HG02981 (cell line): ENCODE results near the gene TPP1.

Experiments
- ATAC-seq: cut with Tn5 transposase; IDR thresholded peaks from one replicate; pipeline ENCODE4 v1.9.1; 2021; ENCODE audit warnings: mild to moderate bottlenecking, moderate library complexity; ENCODE audit not compliant: unreplicated experiment

TPP1 gene

DNA sequence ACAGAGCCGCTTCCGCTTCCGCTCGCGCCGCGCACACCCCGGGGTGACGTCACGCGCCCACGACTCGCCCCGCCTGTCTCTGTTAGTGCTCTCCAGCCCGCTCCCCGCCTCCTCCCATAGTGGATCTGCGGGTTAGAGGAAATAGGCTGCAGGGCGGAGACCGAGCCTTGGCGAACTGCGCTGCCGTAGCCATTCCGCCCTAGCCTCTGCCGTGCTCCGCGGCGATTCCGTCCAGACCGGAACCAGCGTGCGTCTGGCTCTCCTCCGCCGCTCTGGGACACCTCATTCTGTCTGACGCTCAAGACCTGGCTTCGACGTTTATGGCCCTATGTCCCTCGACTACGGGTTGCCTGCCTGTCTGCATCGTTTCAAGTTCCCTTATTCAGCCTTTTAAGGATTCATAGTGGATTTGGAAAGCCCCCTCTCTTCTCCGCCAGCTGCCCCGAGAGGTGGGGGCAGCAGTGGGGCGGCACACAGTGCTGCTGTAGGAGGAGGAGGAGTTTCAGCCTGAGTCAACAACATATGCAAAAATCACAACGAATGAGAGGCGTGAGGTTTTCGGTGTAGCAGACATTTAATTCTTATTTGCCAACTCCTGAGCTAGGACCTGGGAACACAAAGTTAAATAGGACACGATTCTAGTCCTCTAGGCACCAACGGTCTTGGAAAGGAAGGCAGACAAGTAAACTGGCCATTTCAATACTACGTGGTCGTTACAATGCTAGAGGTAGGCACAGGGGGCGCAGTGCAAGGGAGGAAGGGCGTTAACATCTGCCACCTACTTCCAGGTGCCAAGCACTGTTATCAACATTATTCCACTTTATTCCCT lies 6.8 kb downstream of the TPP1 start, which contains the start of gene TAF10:
TSS of gene TAF10 (minus strand) at position 4 of the 829 bp plus-strand sequence. CDS start 27 bp downstream, outside the sequence.
- peak; percentile 86 for ATAC-seq

GRCh38 chr11:6611963-6612212 lies 7.3 kb downstream of the TPP1 start:
- ATAC-seq = peak; percentile 21

- no peak for ATAC-seq
Measured at GRCh38 chr11:6611092-6611962, 7.9 kb downstream of the TPP1 start.

DNA sequence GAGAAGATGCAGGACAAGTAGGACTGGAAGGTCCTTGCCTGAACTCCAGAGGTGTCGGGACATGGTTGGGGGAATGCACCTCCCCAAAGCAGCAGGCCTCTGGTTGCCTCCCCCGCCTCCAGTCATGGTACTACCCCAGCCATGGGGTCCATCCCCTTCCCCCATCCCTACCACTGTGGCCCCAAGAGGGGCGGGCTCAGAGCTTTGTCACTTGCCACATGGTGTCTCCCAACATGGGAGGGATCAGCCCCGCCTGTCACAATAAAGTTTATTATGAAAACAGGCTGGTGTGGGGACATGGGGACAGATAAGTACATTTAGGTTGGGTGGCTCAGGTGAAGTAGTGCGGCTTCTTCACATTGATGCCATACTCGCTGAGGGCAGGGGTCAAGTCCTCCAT lies 8.6 kb downstream of the TPP1 start:
- no peak for ATAC-seq

DNA sequence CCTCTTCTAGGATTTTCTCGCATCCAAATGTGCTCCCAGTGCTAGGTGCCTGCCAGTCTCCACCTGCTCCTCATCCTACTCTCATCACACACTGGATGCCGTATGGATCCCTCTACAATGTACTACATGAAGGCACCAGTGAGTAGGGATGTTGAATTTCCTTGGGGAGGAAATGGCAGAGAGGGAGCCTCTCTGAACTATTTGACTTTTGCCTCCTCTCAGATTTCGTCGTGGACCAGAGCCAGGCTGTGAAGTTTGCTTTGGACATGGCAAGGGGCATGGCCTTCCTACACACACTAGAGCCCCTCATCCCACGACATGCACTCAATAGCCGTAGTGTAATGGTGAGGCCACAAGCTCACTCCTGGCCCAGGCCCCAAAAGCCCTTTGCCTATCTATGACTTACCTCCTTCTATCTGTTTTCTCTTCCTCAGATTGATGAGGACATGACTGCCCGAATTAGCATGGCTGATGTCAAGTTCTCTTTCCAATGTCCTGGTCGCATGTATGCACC lies 9.7 kb downstream of the TPP1 start:
- ATAC-seq = no peak

GRCh38 chr11:6608726-6609501 lies 10.3 kb downstream of the TPP1 start:
- ATAC-seq = no peak

DNA sequence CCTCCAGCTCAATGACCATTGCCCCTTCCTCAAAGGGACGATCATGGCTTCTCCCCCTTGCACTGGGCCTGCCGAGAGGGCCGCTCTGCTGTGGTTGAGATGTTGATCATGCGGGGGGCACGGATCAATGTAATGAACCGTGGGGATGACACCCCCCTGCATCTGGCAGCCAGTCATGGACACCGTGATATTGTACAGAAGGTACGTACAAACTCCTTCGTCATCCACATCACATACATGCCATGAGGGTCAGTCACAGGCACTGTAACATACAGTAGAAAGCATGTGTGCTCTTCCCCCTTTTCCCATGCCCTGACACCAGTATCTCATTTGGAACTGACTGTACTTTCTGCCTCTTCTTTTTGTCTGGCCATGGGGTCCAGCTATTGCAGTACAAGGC lies 11.2 kb downstream of the TPP1 start:
- no peak for ATAC-seq

DNA sequence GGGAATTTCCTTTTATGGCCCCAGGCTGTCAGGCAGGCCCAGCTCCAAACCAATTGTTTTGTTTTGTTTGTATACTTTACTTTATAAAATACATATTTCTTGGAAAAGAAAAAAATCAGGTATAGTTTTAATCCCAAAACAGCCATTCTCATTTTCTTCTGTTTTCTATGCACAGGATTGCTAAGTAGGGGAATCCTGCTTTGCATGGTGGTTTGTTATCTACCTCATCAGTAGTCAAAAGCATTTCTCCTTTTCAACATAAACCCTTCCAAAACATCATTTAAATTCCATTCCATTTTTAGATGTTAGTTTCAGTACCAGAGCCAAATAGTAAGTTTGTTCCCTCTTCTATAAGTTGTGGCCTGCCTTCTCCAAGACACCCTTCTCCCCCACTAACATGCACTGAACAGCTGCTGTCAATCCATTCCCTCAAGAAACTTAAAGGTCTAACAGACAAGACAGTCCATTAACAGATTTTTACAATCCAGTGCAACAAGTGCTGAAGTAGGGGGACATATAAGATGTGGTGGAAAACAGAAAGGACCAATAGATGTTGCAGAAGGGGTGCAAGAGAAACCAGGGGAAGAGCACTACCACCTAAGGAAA lies 11.9 kb downstream of the TPP1 start:
- ATAC-seq = no peak

DNA sequence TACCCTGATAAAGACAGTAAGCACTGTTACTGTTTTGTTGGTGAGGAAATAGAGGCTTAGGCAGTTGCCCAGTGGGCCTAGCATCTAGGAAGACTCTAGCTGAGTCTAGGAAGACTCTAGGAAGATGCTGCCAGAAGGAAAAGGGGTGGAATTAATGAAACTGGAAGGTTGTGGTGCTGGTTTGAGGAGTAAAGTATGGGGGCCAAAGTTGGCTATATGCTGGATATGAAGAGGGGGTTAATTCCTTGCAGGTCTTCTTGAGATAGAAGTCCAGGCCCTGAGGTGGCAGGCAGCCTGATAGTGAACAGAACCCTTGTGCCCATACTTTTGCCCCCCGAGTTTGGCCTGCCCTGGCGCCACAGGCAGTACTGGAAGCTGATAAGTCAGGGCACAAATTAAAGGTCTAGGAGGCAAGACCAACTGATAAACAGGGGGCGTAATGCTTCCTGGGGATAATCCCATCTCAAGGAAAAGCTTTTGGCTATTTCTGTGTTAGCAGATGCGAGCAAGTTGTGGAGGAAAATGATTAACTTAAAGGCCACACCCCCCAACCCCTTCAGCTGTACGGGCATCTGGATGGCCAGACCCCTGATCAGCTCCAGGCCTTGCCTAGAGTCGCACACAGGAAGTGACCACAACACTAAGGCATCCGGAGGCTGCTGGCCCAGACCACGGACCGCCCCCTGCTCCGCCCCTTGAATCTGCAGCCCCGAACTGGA lies 12.6 kb downstream of the TPP1 start:
- ATAC-seq = peak; percentile 50

GRCh38 chr11:6604790-6605189 lies 14.4 kb downstream of the TPP1 start:
- ATAC-seq = no peak

DNA sequence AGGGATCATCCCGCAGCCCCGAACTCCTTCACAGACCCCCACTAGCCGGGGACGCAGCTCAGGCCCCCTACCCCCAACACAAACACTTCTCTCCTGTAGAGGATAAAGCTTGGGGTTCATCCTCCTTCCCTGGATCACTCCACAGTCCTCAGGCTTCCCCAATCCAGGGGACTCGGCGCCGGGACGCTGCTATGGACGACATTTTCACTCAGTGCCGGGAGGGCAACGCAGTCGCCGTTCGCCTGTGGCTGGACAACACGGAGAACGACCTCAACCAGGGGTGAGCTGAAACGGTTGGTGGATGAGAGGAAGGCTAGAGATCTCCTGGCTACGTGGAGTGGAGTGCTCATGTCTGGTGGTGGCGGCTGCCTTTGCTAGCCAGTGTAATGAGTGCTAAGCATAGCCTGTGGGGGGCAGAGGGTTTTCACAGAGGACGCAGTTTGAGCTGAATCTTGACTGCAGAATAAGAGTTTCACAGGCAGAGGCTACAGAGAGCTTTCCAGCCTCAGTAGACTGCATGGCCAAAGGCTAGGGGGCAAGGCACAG lies 15.1 kb downstream of the TPP1 start:
- ATAC-seq = peak; percentile 34

- ATAC-seq = peak; percentile 70
Measured at GRCh38 chr11:6603287-6604080, 15.7 kb downstream of the TPP1 start, which contains the start of the genes ILK and RRP8. Gene ILK, plus strand, starts transcription at chr11:6603774. Its CDS starts 498 bp downstream, at chr11:6604272. Gene RRP8, minus strand, starts transcription at chr11:6603616. Its CDS starts 114 bp downstream, at chr11:6603502.

DNA sequence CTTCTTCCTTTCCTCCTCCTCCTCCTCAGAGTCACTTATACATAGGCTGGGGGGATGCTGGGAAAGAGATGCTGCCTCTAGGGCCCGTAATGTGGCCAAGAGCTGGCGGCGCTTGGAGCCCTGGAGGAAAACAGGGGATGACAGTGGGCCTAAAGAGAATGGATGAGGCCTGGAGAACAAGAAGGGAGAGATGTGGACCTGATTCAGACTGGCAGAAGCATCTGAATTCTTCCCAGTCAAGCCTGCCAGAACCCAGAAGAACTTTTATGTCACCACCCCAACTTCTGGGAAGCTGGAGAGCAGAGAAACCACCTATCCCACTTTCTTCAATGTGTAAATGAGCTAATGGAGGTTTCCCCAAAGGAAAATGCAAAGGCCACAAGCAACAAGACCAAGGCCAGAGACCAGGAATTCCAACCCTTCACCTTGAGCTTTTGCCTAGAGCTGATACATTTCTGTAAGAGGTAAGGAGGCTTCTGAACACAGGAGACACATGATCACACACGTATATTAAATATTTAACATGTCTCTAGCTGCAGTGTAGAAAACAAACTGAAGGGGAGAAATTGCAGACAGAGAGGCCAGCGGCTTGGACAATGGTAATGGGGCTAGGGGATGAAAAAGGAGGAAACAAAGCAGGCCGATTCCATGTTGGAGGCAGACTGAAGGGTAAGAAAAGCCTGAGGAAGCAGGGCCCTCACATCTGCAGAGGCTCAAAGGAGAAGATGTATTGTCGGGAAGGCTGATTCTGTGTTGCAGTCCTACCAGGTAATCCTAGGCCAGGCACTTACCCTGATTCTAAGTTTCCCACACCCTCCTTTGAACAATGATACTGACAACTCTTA lies 16.9 kb downstream of the TPP1 start:
- ATAC-seq = no peak

DNA sequence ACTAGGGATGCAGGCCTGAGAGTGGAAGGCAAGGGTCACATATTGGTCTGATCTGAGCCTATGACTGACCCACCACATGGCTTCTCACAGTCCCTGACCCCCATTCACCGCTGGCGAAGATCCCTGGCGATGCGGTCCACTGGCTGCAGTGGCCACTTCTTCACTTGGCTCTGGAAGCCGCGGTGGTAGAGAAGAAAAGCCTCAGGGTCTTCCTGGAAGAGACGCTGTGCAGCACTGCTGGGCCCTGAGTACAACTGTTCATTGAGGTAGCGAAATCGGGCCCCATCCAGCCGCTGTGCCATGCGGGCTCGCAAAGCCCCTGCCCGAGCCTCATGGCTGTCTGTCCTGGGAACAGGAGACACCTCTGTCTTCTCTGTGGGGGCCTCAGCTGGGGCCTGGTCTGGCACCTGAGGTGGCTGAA lies 18.2 kb downstream of the TPP1 start:
- no peak for ATAC-seq

DNA sequence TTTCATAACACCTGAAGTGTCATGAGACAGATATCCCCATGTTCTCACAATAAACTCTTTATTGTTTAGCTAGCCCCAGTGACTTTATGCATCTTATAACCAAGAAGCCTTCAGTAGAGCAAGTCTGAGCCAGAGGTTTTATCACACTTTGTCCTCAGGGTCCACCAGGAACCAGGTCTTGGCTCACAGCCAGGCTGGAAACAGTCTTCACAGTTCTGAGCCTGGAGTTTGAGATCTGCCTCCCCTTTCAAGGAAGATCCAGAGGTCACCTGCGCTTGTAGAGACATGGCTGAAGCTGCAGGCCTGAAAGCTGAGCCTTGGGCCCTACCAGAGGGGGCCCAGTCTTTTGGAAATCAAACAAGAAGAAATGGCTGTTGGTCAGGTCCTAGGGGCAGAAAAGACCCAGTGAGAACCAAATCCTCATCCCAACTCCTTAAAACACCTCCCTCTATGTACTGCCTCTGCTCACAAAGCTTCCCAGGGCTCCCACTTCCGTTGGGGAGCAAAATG lies 19.3 kb downstream of the TPP1 start:
- ATAC-seq = no peak

GRCh38 chr11:6599449-6599848 lies 19.8 kb downstream of the TPP1 start:
- no peak for ATAC-seq

DNA sequence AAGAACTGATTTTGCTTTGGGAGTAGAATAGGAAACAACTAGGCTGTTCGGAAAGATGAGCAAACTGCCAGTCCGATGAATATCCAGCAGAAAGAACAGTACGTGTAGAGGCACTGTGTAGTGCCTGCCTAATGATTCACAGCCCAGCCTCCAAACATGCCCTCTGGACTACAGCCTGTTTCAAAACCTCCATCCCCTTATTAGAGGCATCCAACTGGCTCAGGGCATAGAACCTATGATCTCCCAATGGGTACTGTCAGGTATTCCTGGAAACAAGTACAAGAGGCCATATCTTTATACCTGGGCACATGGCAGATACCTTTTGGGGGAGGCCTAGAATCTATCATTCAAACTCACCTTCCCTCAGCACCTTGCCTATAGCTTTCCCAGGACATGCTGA lies 20.7 kb downstream of the TPP1 start:
- ATAC-seq = no peak
